HL-60 (cell line): ENCODE measurements around the gene THEM4.

Experiments used
- POLR2AphosphoS5 ChIP-seq: IDR thresholded peaks from 2 replicates; pipeline ENCODE4 v1.6.1; 2012; ENCODE audit warnings: low read depth
- TF ChIP-seq, protein P1 (sequence below): IDR thresholded peaks from one replicate; pipeline ENCODE4 v1.5.1; 2011; ENCODE audit warnings: low read length, control low read depth, inconsistent platforms; ENCODE audit not compliant: insufficient read depth
- TF ChIP-seq, protein P2 (sequence below): IDR thresholded peaks from 2 replicates; pipeline ENCODE4 v1.6.1; 2012; ENCODE audit warnings: low read depth; ENCODE audit not compliant: insufficient replicate concordance

DNA sequence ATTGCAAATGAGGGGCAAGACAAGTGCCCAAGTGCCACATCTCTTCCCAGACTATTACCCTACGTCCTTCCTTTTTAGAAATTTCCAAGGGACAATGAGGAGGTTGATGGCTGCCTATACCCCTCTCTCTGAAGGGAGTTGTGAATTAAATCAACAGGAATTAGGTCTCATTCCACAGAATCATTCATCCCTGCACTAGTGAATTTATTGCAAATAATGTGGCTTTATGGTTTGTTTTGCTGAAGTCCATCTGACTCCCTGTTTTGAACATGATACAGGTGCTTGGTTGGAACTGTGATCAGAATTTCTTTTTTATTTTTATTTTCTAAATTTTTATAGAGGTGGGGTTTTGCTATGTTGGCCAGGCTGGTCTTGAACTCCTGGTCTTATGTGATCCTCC, 34.3 kb upstream of the THEM4 start:
- TF ChIP-seq, protein P1, sequence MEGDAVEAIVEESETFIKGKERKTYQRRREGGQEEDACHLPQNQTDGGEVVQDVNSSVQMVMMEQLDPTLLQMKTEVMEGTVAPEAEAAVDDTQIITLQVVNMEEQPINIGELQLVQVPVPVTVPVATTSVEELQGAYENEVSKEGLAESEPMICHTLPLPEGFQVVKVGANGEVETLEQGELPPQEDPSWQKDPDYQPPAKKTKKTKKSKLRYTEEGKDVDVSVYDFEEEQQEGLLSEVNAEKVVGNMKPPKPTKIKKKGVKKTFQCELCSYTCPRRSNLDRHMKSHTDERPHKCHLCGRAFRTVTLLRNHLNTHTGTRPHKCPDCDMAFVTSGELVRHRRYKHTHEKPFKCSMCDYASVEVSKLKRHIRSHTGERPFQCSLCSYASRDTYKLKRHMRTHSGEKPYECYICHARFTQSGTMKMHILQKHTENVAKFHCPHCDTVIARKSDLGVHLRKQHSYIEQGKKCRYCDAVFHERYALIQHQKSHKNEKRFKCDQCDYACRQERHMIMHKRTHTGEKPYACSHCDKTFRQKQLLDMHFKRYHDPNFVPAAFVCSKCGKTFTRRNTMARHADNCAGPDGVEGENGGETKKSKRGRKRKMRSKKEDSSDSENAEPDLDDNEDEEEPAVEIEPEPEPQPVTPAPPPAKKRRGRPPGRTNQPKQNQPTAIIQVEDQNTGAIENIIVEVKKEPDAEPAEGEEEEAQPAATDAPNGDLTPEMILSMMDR, result no peak
- TF ChIP-seq POLR2AphosphoS5, result no peak
- TF ChIP-seq, protein P2, sequence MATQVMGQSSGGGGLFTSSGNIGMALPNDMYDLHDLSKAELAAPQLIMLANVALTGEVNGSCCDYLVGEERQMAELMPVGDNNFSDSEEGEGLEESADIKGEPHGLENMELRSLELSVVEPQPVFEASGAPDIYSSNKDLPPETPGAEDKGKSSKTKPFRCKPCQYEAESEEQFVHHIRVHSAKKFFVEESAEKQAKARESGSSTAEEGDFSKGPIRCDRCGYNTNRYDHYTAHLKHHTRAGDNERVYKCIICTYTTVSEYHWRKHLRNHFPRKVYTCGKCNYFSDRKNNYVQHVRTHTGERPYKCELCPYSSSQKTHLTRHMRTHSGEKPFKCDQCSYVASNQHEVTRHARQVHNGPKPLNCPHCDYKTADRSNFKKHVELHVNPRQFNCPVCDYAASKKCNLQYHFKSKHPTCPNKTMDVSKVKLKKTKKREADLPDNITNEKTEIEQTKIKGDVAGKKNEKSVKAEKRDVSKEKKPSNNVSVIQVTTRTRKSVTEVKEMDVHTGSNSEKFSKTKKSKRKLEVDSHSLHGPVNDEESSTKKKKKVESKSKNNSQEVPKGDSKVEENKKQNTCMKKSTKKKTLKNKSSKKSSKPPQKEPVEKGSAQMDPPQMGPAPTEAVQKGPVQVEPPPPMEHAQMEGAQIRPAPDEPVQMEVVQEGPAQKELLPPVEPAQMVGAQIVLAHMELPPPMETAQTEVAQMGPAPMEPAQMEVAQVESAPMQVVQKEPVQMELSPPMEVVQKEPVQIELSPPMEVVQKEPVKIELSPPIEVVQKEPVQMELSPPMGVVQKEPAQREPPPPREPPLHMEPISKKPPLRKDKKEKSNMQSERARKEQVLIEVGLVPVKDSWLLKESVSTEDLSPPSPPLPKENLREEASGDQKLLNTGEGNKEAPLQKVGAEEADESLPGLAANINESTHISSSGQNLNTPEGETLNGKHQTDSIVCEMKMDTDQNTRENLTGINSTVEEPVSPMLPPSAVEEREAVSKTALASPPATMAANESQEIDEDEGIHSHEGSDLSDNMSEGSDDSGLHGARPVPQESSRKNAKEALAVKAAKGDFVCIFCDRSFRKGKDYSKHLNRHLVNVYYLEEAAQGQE, result no peak
